GM18502 (cell line): ENCODE results near the gene FAM20C.
"Not testable (repeated sequence)": the region's sequence is repeated elsewhere in the genome, so short reads cannot be mapped to it uniquely, and the experiment has no call there.

Experiments used
- ATAC-seq: cut with Tn5 transposase; IDR thresholded peaks from one replicate; pipeline ENCODE4 v1.9.1; 2021; ENCODE audit warnings: mild to moderate bottlenecking; ENCODE audit not compliant: unreplicated experiment, poor library complexity

FAM20C gene

DNA sequence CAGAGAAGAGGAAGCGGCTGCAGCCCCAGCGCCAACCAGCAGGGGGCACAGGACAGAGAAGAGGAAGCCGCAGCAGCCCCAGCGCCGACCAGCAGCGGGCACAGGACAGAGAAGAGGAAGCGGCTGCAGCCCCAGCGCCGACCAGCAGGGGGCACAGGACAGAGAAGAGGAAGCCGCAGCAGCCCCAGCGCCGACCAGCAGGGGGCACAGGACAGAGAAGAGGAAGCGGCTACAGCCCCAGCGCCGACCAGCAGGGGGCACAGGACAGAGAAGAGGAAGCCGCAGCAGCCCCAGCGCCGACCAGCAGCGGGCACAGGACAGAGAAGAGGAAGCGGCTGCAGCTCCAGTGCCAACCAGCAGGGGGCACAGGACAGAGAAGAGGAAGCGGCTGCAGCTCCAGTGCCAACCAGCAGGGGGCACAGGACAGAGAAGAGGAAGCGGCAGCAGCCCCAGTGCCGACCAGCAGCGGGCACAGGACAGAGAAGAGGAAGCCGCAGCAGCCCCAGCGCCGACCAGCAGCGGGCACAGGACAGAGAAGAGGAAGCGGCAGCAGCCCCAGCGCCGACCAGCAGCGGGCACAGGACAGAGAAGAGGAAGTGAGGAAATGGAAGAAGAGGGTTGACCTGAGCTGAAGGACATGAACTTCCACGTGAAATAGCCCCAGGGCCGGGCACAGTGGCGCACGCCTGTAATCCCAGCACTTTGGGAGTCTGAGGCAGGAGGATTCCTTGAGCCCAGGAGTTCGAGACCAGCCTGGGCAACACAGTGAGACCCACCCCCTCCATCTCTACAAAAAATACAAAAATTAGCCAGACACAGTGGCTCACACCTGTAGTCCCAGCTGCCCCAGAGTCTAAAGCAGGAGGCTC lies 71.3 kb downstream of the FAM20C start:
- ATAC-seq: not testable (repeated sequence)

DNA sequence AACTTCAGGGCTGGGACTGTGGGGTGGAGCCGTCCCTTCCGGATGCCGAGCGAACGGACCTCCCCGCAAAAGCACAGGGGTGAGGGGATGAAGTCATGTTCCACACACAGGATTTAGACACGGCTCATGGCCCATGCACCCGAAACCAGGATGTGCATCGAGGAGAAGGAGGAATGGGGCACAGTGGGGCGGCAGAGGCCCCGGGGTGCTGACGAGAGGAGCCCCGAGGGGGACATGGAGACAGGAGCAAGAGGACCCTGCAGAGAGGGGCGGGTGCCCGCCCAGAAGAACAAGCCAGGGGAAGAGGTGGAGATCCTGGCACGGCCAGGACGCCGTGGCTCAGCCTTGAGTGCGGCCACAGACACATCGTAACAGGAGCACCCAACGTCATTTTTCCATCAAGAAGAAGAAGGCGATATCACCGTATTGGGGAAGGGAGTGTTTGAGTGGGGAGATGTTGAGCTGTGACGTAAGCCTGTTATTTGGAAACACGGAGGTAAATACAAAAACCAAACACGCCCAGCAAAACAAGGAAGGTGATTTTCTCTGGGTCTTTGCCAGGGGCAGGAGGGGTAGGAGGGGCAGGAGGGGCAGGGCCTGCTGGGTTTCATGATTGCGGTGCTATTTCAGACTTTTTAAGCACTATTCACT lies 72.3 kb downstream of the FAM20C start:
- no peak for ATAC-seq

GRCh38 chr7:265192-265997 lies 73.0 kb downstream of the FAM20C start:
- no peak for ATAC-seq

DNA sequence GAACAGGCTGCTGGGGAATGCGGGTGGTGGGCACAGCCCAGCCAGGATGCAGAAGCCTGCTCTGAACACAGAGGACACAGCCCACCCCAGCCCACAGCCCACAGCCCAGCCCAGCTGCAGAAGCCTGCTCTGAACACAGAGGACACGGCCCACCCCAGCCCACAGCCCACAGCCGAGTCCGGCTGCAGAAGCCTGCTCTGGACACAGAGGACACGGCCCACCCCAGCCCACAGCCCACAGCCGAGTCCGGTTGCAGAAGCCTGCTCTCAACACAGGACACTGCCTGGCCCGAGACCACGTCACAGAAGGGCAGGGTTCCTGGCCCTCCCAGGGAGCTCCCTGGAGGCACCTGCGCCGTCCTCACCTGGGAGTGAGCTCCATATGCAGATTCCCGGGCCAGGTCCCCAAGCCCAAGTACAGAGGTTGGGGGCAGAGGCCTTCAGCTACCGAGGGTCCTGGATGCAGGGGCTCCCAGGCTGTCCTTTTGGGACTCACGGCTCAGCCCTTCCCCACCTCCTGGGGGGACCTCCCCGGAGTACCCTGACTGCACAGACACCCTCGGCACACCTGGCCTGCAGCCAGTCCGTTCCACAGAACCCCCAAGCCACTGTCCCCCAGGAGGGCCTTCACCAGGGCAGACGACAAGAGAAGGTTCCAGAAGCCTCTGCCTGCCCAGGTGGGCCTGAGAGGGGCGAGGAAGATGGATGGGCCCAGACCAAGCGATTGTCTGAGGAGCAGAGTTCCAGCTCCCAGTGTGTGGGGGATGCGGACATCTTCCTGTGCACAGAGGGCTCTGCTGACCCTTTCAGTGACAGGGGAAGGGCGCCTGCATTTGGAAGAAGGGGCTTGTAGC lies 73.9 kb downstream of the FAM20C start:
- no peak for ATAC-seq

GRCh38 chr7:266851-267840 lies 74.8 kb downstream of the FAM20C start:
- ATAC-seq: no peak

DNA sequence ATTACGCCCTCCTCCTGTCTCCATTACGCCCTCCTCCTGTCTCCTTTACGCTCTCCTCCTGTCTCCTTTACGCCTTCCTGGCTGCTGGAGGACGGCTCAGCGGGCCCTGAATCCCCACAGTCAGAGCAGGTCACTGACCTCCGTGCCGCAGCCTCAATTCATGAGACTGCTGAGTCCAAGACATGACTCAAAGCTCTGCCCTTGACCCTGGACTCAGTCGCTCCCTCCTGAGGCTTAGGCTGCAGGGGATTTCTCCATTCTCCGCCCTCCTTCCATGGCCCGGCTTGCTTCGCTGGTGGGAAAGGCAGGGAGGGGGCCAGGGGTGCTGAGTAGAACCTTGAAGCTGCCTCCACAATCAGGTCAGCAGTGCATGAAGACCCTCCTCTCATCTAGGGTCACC lies 76.6 kb downstream of the FAM20C start:
- no peak for ATAC-seq

DNA sequence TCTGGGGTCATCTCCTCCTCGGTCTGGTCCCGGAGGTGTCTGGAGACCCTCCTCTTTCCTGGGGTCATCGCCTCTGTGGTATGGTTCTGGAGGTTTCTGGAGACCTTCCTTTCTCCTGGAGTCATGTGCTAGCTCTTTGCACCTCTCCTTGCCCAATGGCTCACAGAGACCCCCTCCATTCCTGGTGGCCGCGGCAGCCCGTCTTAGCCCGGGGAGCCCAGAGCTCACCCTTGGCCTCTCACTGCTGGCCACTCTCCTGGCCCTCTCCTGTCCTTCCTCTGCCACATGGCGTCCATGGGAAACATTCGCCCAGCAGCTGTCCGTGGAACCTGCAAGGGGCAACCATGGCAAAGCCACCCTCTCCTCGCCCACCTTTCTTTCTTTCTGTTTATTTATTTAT lies 77.3 kb downstream of the FAM20C start:
- no peak for ATAC-seq

DNA sequence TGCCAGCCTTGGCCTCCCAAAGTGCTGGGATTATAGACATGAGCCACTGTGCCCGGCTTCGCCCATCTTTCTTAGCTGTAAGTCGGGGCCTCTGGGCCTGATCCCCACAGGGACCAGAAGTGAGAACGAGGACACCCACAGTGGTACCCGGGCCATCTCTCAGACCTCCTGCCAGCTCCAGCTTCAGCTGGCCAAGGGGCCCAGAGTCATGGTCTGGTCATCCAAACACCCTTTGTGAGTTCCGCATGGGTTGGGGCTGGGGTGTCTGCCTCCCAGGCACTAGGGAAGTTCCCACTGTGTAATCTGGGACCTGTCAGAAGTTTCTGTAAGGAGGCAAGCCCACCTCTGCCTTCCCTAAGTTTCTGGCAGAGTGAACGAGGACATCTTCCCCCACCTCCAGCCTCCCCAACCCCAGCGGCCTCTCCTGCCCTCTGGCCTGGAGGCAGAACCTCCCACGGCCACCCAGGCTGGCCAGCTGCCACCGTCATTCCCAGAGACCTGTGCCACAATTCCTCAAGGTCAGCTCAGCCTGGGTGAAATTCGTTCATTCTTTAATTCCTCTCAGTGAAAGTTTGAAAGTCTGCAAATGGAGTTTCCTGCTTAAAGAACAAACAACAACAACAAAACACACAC lies 78.1 kb downstream of the FAM20C start:
- ATAC-seq: no peak

DNA sequence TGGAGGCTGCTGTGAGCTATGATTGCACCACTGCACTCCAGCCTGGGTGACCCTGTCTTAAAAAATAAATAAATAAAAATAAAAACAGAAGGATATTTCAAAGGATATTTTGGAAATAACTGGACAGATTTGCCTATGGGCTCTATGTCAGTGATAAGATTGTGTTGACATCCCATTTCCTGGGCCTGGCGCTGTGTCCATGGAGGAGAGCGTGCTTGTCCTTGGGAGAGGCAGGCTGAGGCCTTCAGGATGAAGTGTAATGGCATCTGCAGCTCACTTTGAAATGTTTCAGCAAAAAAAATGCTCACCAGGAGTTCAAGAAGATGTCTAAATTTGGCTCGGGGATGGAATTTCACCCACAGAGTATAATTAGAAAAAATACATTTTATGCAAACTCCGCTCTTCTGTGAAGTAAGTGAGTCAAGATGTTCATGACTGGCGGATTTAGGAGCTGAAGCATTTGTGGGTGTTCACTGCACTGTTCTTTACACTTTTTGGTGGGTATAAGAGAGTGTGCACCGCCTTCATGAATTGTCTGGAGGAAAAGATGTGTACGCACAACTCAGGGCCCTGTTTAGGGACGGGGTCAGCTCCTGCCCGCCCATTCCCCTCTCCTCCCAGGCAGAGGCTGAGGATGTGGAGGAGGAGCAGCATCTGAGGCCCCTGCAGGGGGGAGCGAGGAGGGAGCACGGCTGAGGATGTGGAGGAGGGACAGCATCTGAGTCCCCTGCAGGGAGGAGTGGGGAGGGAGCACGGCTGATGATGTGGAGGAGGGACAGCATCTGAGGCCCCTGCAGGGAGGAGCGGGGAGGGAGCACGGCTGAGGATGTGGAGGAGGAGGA lies 79.1 kb downstream of the FAM20C start:
- no peak for ATAC-seq

GRCh38 chr7:272108-272615 lies 79.8 kb downstream of the FAM20C start:
- no peak for ATAC-seq

DNA sequence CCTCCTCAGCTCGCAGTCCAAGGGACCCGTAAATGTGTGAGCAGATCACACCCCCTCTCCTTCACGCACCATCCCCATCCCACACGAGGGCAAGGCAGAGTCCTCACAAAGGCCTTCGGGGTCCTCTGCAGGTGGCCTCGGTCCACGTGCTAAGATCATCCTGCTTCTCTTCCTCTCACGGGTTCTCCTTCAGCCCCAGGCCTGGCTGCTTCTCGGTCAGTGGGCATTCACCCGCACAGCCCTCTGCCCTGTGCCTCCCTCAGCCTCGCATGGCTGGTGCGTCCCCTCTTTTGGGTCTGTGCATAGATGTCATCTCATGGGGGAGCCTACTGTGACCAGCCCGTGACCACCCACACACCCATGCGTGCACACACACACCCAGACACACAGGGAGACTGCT lies 80.3 kb downstream of the FAM20C start:
- no peak for ATAC-seq

- ATAC-seq: no peak
These were observed 81.0 kb downstream of the FAM20C start for GRCh38 chr7:273327-273726.

DNA sequence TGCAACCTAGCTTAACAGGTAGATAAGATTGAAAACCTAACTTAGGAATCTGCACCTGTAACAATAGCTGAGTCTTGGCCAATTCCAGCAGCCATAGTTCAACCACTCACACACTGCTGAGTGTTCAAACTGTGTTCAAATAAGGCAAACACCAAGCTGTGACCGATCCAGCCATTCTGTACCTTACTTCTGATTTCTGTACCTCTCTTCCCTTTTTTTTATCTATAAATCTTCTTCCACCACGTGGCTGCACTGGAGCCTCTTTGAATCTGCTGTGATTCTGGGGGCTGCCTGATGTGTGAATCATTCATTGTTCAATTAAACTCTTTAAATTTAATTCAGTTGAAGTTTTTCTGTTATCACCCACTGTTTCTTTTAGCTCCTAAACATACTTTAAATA lies 81.9 kb downstream of the FAM20C start:
- ATAC-seq: no peak

DNA sequence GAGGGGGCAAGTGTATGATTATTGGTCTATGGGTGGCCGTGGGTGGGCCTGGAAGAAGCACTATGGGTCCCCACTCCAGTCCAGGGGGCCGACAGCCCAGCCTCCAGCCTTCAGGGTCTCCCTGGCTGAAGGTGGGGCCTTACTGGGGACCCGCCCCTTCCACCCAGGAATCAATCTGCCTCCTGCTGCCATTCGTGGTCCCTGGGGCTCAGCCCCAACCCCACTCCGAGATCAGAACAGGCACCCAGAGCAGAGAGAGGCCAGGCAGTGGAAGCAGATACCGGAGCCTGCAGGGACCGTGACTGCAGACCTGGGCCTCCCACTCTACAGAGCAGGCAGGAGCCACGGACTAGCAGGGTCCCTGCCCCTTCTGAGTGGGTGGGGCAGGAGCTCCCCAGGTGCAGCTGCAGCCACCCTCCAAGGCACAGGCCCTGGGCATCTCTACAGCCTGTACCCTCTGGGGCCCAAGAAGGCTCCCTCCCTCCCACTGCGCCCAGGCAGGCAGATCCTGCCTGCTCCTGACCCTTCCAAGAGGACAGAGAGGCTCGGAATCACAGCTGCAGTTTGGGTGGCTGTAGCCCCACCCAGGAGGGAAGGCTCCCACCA lies 84.0 kb downstream of the FAM20C start:
- ATAC-seq: no peak

DNA sequence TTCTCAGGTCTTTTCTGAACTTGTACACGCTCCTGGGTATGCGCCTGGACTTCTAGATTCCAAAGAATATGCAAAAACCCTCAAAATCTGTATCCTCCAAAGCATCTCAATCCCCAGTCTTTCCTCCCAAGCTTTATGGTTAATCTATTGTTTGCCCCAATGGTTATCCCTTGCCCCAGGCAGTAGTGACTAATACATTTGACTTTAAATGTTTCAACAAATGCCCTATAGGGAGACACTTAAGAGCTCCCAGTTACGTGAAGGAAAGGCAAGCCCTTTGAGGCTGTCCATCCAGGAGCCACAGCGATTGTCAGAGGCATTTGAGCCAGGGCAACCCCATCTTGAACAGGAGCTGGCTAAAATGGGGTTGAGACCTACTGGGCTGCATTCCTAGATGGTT lies 84.9 kb downstream of the FAM20C start:
- no peak for ATAC-seq

DNA sequence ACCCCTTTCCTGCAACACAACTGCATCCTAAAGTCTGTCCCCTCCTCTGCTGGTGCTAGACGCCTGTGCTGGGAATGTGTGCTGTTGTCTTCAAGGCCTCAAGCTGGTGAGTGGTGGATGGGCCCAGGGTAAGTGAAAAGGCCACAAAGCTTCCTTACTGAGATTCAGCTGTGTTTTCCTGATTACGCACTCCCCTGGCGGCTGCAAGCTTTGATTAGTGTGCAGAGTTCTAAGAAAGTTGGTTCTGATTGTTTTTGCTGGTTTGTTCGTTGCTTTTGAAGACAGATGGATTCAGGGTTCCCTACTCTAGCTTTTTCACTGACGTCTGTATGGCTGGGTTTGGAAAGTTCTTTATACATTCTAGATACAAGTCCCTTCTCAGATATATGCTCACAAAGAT lies 85.7 kb downstream of the FAM20C start:
- no peak for ATAC-seq

DNA sequence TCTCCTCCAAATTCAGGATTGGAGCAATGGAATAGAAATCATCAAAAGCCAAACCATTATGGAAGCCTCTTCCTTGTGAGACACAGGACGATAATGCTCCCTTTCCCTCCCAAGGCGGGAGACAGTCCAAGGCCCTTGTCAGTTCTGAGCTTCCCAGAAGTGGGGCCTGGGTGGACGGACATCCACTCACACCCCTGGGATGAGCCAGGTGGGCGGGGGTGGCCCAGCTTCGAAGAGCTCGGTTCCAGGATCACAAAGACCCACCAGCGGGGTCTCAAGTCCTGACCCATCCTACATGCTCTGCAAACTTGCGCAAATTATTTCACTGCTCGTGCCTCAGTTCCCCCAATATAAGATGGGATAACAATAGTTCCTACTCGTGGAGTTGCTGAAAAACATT lies 87.5 kb downstream of the FAM20C start:
- ATAC-seq: no peak
